Ishikawa (cell line): ENCODE data around the gene PTPN14.

Experiments used
- EP300 ChIP-seq: IDR thresholded peaks from 2 replicates; pipeline ENCODE4 v1.6.1; 2012; ENCODE audit warnings: borderline replicate concordance
- TAF1 ChIP-seq: IDR thresholded peaks from 2 replicates; pipeline ENCODE4 v1.6.1; 2012; ENCODE audit warnings: low read depth, mild to moderate bottlenecking
- TCF12 ChIP-seq: IDR thresholded peaks from 2 replicates; pipeline ENCODE4 v1.6.1; 2012; ENCODE audit warnings: low read depth
- ZBTB7A ChIP-seq: IDR thresholded peaks from 2 replicates; pipeline ENCODE4 v1.6.1; 2012; ENCODE audit warnings: low read depth
- TF ChIP-seq, protein P1 (sequence below): IDR thresholded peaks from 2 replicates; pipeline ENCODE4 v1.6.1; 2012
- TF ChIP-seq, protein P2 (sequence below): IDR thresholded peaks from 2 replicates; pipeline ENCODE4 v1.6.1; 2012; ENCODE audit warnings: low read depth, mild to moderate bottlenecking

DNA sequence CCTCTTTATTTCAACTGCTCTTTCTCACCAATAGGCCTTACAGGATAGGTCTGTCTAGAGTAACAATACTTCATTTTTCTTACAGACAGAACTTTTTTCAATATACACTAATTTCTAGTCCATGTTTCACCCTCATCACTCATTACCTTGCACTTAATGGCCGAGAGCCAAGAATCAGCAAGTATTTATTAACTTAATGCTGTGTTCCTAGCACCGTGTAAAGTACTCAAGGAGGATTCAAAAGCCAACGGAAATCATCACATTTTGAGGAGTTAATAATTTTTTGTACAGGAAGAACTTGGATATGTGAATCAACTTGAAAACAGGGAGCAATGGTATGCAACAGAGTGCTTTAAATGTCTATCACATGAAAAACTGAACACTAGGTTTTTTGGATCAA, 102.0 kb downstream of the PTPN14 start:
- TF ChIP-seq TAF1 (no peak), EP300 (no peak), TCF12 (no peak), ZBTB7A (no peak)
- TF ChIP-seq, protein P1, sequence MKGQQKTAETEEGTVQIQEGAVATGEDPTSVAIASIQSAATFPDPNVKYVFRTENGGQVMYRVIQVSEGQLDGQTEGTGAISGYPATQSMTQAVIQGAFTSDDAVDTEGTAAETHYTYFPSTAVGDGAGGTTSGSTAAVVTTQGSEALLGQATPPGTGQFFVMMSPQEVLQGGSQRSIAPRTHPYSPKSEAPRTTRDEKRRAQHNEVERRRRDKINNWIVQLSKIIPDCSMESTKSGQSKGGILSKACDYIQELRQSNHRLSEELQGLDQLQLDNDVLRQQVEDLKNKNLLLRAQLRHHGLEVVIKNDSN, result no peak
- TF ChIP-seq, protein P2, sequence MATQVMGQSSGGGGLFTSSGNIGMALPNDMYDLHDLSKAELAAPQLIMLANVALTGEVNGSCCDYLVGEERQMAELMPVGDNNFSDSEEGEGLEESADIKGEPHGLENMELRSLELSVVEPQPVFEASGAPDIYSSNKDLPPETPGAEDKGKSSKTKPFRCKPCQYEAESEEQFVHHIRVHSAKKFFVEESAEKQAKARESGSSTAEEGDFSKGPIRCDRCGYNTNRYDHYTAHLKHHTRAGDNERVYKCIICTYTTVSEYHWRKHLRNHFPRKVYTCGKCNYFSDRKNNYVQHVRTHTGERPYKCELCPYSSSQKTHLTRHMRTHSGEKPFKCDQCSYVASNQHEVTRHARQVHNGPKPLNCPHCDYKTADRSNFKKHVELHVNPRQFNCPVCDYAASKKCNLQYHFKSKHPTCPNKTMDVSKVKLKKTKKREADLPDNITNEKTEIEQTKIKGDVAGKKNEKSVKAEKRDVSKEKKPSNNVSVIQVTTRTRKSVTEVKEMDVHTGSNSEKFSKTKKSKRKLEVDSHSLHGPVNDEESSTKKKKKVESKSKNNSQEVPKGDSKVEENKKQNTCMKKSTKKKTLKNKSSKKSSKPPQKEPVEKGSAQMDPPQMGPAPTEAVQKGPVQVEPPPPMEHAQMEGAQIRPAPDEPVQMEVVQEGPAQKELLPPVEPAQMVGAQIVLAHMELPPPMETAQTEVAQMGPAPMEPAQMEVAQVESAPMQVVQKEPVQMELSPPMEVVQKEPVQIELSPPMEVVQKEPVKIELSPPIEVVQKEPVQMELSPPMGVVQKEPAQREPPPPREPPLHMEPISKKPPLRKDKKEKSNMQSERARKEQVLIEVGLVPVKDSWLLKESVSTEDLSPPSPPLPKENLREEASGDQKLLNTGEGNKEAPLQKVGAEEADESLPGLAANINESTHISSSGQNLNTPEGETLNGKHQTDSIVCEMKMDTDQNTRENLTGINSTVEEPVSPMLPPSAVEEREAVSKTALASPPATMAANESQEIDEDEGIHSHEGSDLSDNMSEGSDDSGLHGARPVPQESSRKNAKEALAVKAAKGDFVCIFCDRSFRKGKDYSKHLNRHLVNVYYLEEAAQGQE, result no peak
